ENCODE data around the gene SPINK5. TPM values are rescaled to one million over a fixed set of nuclear protein-coding genes. Genes with fewer than 3 reads are reported as not detected.

The SPINK5 gene
- total RNA-seq, 1 experiment from 2014 or later = 0.10 TPM

GRCh38 chr5:148091991-148092964, 28.5 kb downstream of the SPINK5 start:
- no peak for DNase-seq (ENCODE audit: low spot score)

GRCh38 chr5:148094336-148094735, 30.6 kb downstream of the SPINK5 start:
- DNase-seq (ENCODE audit: low spot score) = no peak

GRCh38 chr5:148104226-148104625, 40.4 kb downstream of the SPINK5 start:
- DNase-seq (ENCODE audit: low spot score) = no peak

- DNase-seq (ENCODE audit: low spot score) = peak; percentile 19
Observed at GRCh38 chr5:148107608-148108007, 43.8 kb downstream of the SPINK5 start.

GRCh38 chr5:148113243-148113642, 49.5 kb downstream of the SPINK5 start:
- DNase-seq (ENCODE audit: low spot score) = no peak

- DNase-seq (ENCODE audit: low spot score) = no peak
Observed at GRCh38 chr5:148120317-148120716, 56.5 kb downstream of the SPINK5 start.

- peak; percentile 8 for DNase-seq (ENCODE audit: low spot score)
Observed at GRCh38 chr5:148125641-148126040, 61.9 kb downstream of the SPINK5 start.

- DNase-seq (ENCODE audit: low spot score) = no peak
Observed at GRCh38 chr5:148135091-148136048, 71.6 kb downstream of the SPINK5 start.

GRCh38 chr5:148140846-148141245, 77.1 kb downstream of the SPINK5 start:
- no peak for DNase-seq (ENCODE audit: low spot score)

- DNase-seq (ENCODE audit: low spot score) = no peak
Observed at GRCh38 chr5:148141645-148142044, 77.9 kb downstream of the SPINK5 start.

GRCh38 chr5:148145916-148146315, 82.1 kb downstream of the SPINK5 start:
- DNase-seq (ENCODE audit: low spot score) = peak; percentile 10

GRCh38 chr5:148146487-148146886, 82.7 kb downstream of the SPINK5 start:
- no peak for DNase-seq (ENCODE audit: low spot score)

- DNase-seq (ENCODE audit: low spot score) = no peak
Observed at GRCh38 chr5:148147415-148147814, 83.6 kb downstream of the SPINK5 start.

GRCh38 chr5:148151872-148152271, 88.1 kb downstream of the SPINK5 start:
- no peak for DNase-seq (ENCODE audit: low spot score)

- DNase-seq (ENCODE audit: low spot score) = no peak
Observed at GRCh38 chr5:148152781-148153180, 89.0 kb downstream of the SPINK5 start.

- no peak for DNase-seq (ENCODE audit: low spot score)
Observed at GRCh38 chr5:148156609-148157008, 92.8 kb downstream of the SPINK5 start.

GRCh38 chr5:148162038-148162437, 98.3 kb downstream of the SPINK5 start:
- DNase-seq (ENCODE audit: low spot score) = no peak

- no peak for DNase-seq (ENCODE audit: low spot score)
Observed at GRCh38 chr5:148163345-148163744, 99.6 kb downstream of the SPINK5 start.

- DNase-seq (ENCODE audit: low spot score) = no peak
Observed at GRCh38 chr5:148166550-148167283, 102.9 kb downstream of the SPINK5 start.

- DNase-seq (ENCODE audit: low spot score) = no peak
Observed at GRCh38 chr5:148168246-148168645, 104.5 kb downstream of the SPINK5 start, which contains the start of gene SPINK14. Gene SPINK14, plus strand, starts transcription at chr5:148168546. Its CDS starts 1,187 bp downstream, at chr5:148169733.

- DNase-seq (ENCODE audit: low spot score) = no peak
Observed at GRCh38 chr5:148172377-148172776, 108.6 kb downstream of the SPINK5 start.

Data from H4 (cell line).